Common myeloid progenitor, CD34-positive (primary cell): Measurements from ENCODE around the gene MIEF1.
"Not testable (repeated sequence)": the region's sequence is repeated elsewhere in the genome, so short reads cannot be mapped to it uniquely, and the experiment has no call there.

Experiments
- CTCF ChIA-PET: fragments of 350-600 bp; sonication (Branson Sonifier 250); formaldehyde crosslinking; loops from one replicate; lab custom pipeline; 2021; ENCODE audit warnings: antibody characterized with exemption; lab: Charles Lee
- POLR2A ChIA-PET: fragments of 350-600 bp; sonication (Branson Sonifier 250); formaldehyde crosslinking; loops from one replicate; lab custom pipeline; 2021; ENCODE audit warnings: antibody characterized with exemption; lab: Charles Lee
- DNase-seq, 3 donors: peaks; one replicate each; pipeline versions ENCODE4 v3.0.0 to v3.0.0-alpha.2; 2013
- H3K27ac ChIP-seq, 2 experiments: 1 replicate in 1 of 2; 2 replicates in 1 of 2; pipeline ENCODE4 v1.7.0; 2013; ENCODE audit warnings: inconsistent platforms in 2 of 2, low read length in 2 of 2, mild to moderate bottlenecking in 2 of 2, low read depth in 1 of 2, moderate library complexity in 1 of 2; ENCODE audit not compliant: severe bottlenecking in 2 of 2, insufficient read depth in 1 of 2, poor library complexity in 1 of 2
- H3K27me3 ChIP-seq, 5 experiments: replicated peaks in 2 of 5; 1 replicate in 3 of 5; 2 replicates in 2 of 5; pipeline versions ENCODE4 v1.6.1 to v1.7.0; 2013; ENCODE audit warnings: low read length in 4 of 5, mild to moderate bottlenecking in 2 of 5, moderate library complexity in 2 of 5, inconsistent platforms in 1 of 5; ENCODE audit not compliant: insufficient read depth in 5 of 5, control insufficient read depth in 4 of 5
- H3K36me3 ChIP-seq, 4 experiments: 1 replicate in 2 of 4; 2 replicates in 2 of 4; pipeline versions ENCODE4 v1.6.1 to v1.7.0; 2013; ENCODE audit warnings: low read length in 3 of 4, control low read depth in 1 of 4, mild to moderate bottlenecking in 1 of 4; ENCODE audit not compliant: control insufficient read depth in 4 of 4, insufficient read depth in 4 of 4
- H3K4me1 ChIP-seq, 4 experiments: 1 replicate in 3 of 4; 2 replicates in 1 of 4; pipeline versions ENCODE4 v1.6.1 to v1.7.1; 2013; ENCODE audit warnings: low read length in 3 of 4, mild to moderate bottlenecking in 3 of 4, control low read depth in 1 of 4, inconsistent platforms in 1 of 4, moderate library complexity in 1 of 4; ENCODE audit not compliant: control insufficient read depth in 4 of 4, insufficient read depth in 4 of 4; ENCODE audit errors: control extremely low read depth in 1 of 4
- H3K4me3 ChIP-seq, 7 experiments: 1 replicate in 4 of 7; 2 replicates in 3 of 7; pipeline versions ENCODE4 v1.5.1 to v1.7.0; 2013; ENCODE audit warnings: mild to moderate bottlenecking in 7 of 7, low read length in 6 of 7, moderate library complexity in 6 of 7, inconsistent platforms in 2 of 7, low read depth in 2 of 7, control low read depth in 1 of 7; ENCODE audit not compliant: insufficient read depth in 4 of 7, control insufficient read depth in 1 of 7; ENCODE audit errors: extremely low read depth in 1 of 7
- H3K9me3 ChIP-seq, 5 experiments: 1 replicate in 4 of 5; 2 replicates in 1 of 5; pipeline versions ENCODE4 v1.6.1 to v1.7.1; 2013; ENCODE audit warnings: low read length in 4 of 5, mild to moderate bottlenecking in 2 of 5, inconsistent platforms in 1 of 5, low read depth in 1 of 5, moderate library complexity in 1 of 5; ENCODE audit not compliant: control insufficient read depth in 4 of 5, insufficient read depth in 2 of 5; ENCODE audit errors: control extremely low read depth in 1 of 5
- WGBS: methylation state at CpG from one replicate; pipeline ENCODE4 v1.1.5; 2013; ENCODE audit not compliant: insufficient coverage; 5-methylcytosine and 5-hydroxymethylcytosine counted together

MIEF1 gene

GRCh38 chr22:39501644-39502108 is 414 bp upstream of the MIEF1 start:
- H3K27ac ChIP-seq, result peak overlapping the region in 1 of 2 experiments; percentile 66
- peak in 1 of 3 donors; percentile 16 for DNase-seq
- peak overlapping the region; percentile 55 to 95 (median 86) for H3K4me3 ChIP-seq
- ChIA-PET CTCF (interaction anchor here (0.6 to 2.2 kb wide), 14 partner anchors 8 to 534 kb away, joined by 3 to 11 read pairs (median 4); no protein-coding TSS in a partner anchor), POLR2A (interaction anchor here (0.6 to 1.5 kb wide), 6 partner anchors 12 to 182 kb away, joined by 3 to 12 read pairs (median 3); partner anchors contain the start of genes ATF4 and RPL3)
- H3K36me3 ChIP-seq, result peaks cover 6 to 31% (median 23%) of the 10 kb centered on the region in 4 experiments
- peaks cover 12 to 20% (median 18%) of the 10 kb centered on the region in 4 experiments for H3K4me1 ChIP-seq
- H3K27me3 ChIP-seq, result no peaks in the 10 kb centered on the region
- 52% methylated on average over 11 of the region's 13 CpGs for WGBS
- no peaks in the 10 kb centered on the region for H3K9me3 ChIP-seq

GRCh38 chr22:39502789-39503409 is 809 bp downstream of the MIEF1 start:
- no peaks in the 10 kb centered on the region for H3K27me3 ChIP-seq
- H3K4me3 ChIP-seq, result peak overlapping the region; percentile 55 to 95 (median 86)
- DNase-seq, result no peak
- 14% methylated on average over 12 of the region's 18 CpGs for WGBS
- CTCF ChIA-PET, result interaction anchor here (1.1 to 5.6 kb wide), 7 partner anchors 8 to 26 kb away, joined by 3 to 42 read pairs (median 5); no protein-coding TSS in a partner anchor
- POLR2A ChIA-PET, result interaction anchor here (1.2 to 1.5 kb wide), 4 partner anchors 17 to 183 kb away, joined by 3 to 12 read pairs (median 4); partner anchors contain the start of genes ATF4 and RPL3
- no peaks in the 10 kb centered on the region for H3K9me3 ChIP-seq
- H3K36me3 ChIP-seq, result peaks cover 7 to 40% (median 29%) of the 10 kb centered on the region in 4 experiments
- H3K27ac ChIP-seq, result peak overlapping the region; percentile 58 to 85
- H3K4me1 ChIP-seq, result peaks cover 12 to 20% (median 17%) of the 10 kb centered on the region in 4 experiments

- 100% methylated on average over 2 of the region's 6 CpGs for WGBS
- CTCF ChIA-PET, result interaction anchor here (1.2 to 5.6 kb wide), 4 partner anchors 9 to 25 kb away, joined by 3 to 42 read pairs (median 9); no protein-coding TSS in a partner anchor
- peak overlapping the region in 5 of 7 experiments; percentile 80 to 95 (median 86) for H3K4me3 ChIP-seq
- peak in 1 of 3 donors; percentile 23 for DNase-seq
- no peaks in the 10 kb centered on the region for H3K9me3 ChIP-seq
- H3K4me1 ChIP-seq, result peaks cover 12 to 20% (median 17%) of the 10 kb centered on the region in 4 experiments
- POLR2A ChIA-PET, result no interaction called here
- H3K36me3 ChIP-seq, result peaks cover 7 to 47% (median 36%) of the 10 kb centered on the region in 4 experiments
- no peaks in the 10 kb centered on the region for H3K27me3 ChIP-seq
- peak overlapping the region in 1 of 2 experiments; percentile 85 for H3K27ac ChIP-seq
These were observed 1.5 kb downstream of the MIEF1 start for GRCh38 chr22:39503630-39504029.

- no peak for DNase-seq
- H3K9me3 ChIP-seq, result no peaks in the 10 kb centered on the region
- CTCF ChIA-PET, result interaction anchor here (1.4 to 5.6 kb wide), 2 partner anchors 8 to 12 kb away, joined by 7 to 42 read pairs; no protein-coding TSS in a partner anchor
- no peak overlapping the region for H3K4me3 ChIP-seq
- H3K4me1 ChIP-seq, result peaks cover 12 to 20% (median 17%) of the 10 kb centered on the region in 4 experiments
- WGBS, result 98% methylated on average over 16 of the region's 16 CpGs
- POLR2A ChIA-PET, result no interaction called here
- H3K36me3 ChIP-seq, result peaks cover 7 to 51% (median 38%) of the 10 kb centered on the region in 4 experiments
- no peaks in the 10 kb centered on the region for H3K27me3 ChIP-seq
- no peak overlapping the region for H3K27ac ChIP-seq
These were observed 2.0 kb downstream of the MIEF1 start for GRCh38 chr22:39504071-39504470.

- H3K27ac ChIP-seq, H3K27me3 ChIP-seq, H3K4me3 ChIP-seq, DNase-seq, H3K9me3 ChIP-seq, POLR2A ChIA-PET: not testable (repeated sequence)
- peaks cover 11 to 81% (median 62%) of the 10 kb centered on the region in 4 experiments for H3K36me3 ChIP-seq
- 97% methylated on average over 4 of the region's 10 CpGs for WGBS
- H3K4me1 ChIP-seq, result peaks cover 12 to 13% (median 12%) of the 10 kb centered on the region in 4 experiments
- CTCF ChIA-PET, result interaction anchor here (1.2 to 13.0 kb wide), 3 partner anchors 9 to 15 kb away, joined by 3 to 254 read pairs (median 42); no protein-coding TSS in a partner anchor
These were observed 4.9 kb downstream of the MIEF1 start for GRCh38 chr22:39507021-39507420.

- CTCF ChIA-PET, result interaction anchor here (1.2 to 13.0 kb wide), 3 partner anchors 8 to 14 kb away, joined by 3 to 254 read pairs (median 42); no protein-coding TSS in a partner anchor
- peaks cover 11 to 92% (median 68%) of the 10 kb centered on the region in 4 experiments for H3K36me3 ChIP-seq
- H3K9me3 ChIP-seq, result no peaks in the 10 kb centered on the region
- DNase-seq, result no peak
- no peak overlapping the region for H3K4me3 ChIP-seq
- no peaks in the 10 kb centered on the region for H3K27me3 ChIP-seq
- POLR2A ChIA-PET, result no interaction called here
- WGBS, result 57% methylated on average over 1 of the region's 4 CpGs
- no peak overlapping the region for H3K27ac ChIP-seq
- peaks cover 4 to 6% (median 5%) of the 10 kb centered on the region in 4 experiments for H3K4me1 ChIP-seq
These were observed 6.3 kb downstream of the MIEF1 start for GRCh38 chr22:39508393-39508792.
